Measurements from ENCODE around the gene PTBP3. TPM values are rescaled to one million over a fixed set of nuclear protein-coding genes. Genes with fewer than 3 reads are reported as not detected.

The PTBP3 gene
- total and polyA plus RNA-seq, 2 of the 4 experiments (the other 2 are of a cell fraction) = 8.6 to 15.6 TPM

DNA sequence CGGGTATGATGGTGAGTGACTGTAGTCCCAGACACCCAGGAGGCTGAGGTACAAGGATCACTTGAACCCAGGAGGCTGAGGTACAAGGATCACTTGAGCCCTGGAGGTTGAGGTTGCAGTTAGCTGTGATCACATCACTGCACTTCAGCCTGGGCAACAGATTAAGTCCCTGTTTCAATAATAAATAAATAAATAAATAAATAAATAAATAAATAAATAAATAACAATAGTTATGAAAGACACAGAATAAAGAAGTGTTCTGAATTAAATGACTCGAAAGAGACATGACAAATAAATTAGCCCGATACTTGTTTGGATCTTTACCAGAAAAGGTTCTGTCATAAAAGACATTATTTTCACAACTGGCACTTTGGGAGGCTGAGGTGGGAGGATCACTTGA, 86.3 kb downstream of the PTBP3 start:
- Histone ChIP-seq H4K20me1 (ENCODE audit: insufficient read depth, low read length) (no peaks in the 10 kb centered on the region), H3K4me2 (ENCODE audit: low read depth, low read length) (no peak overlapping the region), H4K5ac (ENCODE audit: low read depth, low read length) (no peak overlapping the region), H4K91ac (ENCODE audit: insufficient read depth, low read depth, low read length) (no peak overlapping the region), H3K14ac (replicated peaks; ENCODE audit: low read depth, low read length) (no peak overlapping the region), H2BK5ac (ENCODE audit: low read depth, low read length, poor library complexity, severe bottlenecking) (no peak overlapping the region), H2AK9ac (replicated peaks; ENCODE audit: low read depth, low read length, poor library complexity) (no peak overlapping the region), H3K27me3 (ENCODE audit: control insufficient read depth, insufficient read depth, low read length) (no peaks in the 10 kb centered on the region), H2BK20ac (ENCODE audit: low read depth, low read length) (no peak overlapping the region), H3K79me1 (ENCODE audit: low read depth in 1 of 2, low read length in 2 of 2) (peaks cover 19 to 37% of the 10 kb centered on the region in 2 experiments), H3K9me1 (ENCODE audit: insufficient read depth, low read length) (peaks cover 7% of the 10 kb centered on the region), H3K4me1 (ENCODE audit: control insufficient read depth, insufficient read depth, low read length) (peaks cover 3% of the 10 kb centered on the region; the same call in 1 of the 2 replicates), H2BK120ac (ENCODE audit: low read depth, low read length) (no peak overlapping the region), H2BK15ac (ENCODE audit: low read depth, low read length) (no peak overlapping the region), H3K9ac (ENCODE audit: low read depth, low read length) (no peak overlapping the region), H3K4me3 (ENCODE audit: insufficient read depth, low read depth, low read length) (no peak overlapping the region), H3K36me3 (ENCODE audit: control insufficient read depth, insufficient read depth, low read length) (peaks cover 2% of the 10 kb centered on the region; the same call in 1 of the 2 replicates), H2AK5ac (ENCODE audit: low read depth, low read length) (0 out of 2 replicates have a peak overlapping the region, but pooled peaks have one; percentile 51), H4K8ac (ENCODE audit: low read depth in 2 of 2, low read length in 2 of 2) (no peak overlapping the region), H2AFZ (replicated peaks; ENCODE audit: low read length, poor library complexity) (no peak overlapping the region), H3K56ac (ENCODE audit: extremely low read depth, insufficient read depth, low read length) (no peak overlapping the region), H3K27ac (ENCODE audit: insufficient read depth, low read length) (no peak overlapping the region), H3K23ac (ENCODE audit: low read depth, low read length) (no peak overlapping the region), H3K18ac (ENCODE audit: low read depth, low read length) (no peak overlapping the region), H3K4ac (ENCODE audit: low read depth, low read length) (no peak overlapping the region), H3K9me3 (ENCODE audit: control insufficient read depth, insufficient read depth, low read length) (no peaks in the 10 kb centered on the region)
- intact Hi-C loops (cut with micrococcal nuclease) (no loop called here), in situ Hi-C loops (cut with MboI; ENCODE audit: low sequenced_read_pairs) (no loop called here), dilution Hi-C loops (cut with HindIII; ENCODE audit: low sequenced_read_pairs, unreplicated experiment) (no loop called here)
- no TSS peak for BruUV-seq (replicated peaks)
- no peak for DNase-seq
- ChIA-PET CTCF (no interaction called here), POLR2A (ENCODE audit: unreplicated experiment) (no interaction called here)
- no peak for ATAC-seq (ENCODE audit: low read depth)
- TF ChIP-seq SMC3 (IDR thresholded peaks at IDR 0.05; ENCODE audit: low read depth, low read length) = no peak
- no peak for TF ChIP-seq CEBPB (IDR thresholded peaks at IDR 0.05; ENCODE audit: low read depth, low read length)
- TF ChIP-seq FOS (IDR thresholded peaks at IDR 0.05; ENCODE audit: low read depth, low read length) = no peak
- TF ChIP-seq RCOR1 (IDR thresholded peaks at IDR 0.05; ENCODE audit: insufficient replicate concordance, low read length) = no peak
- no peak for TF ChIP-seq MAFK (IDR thresholded peaks at IDR 0.05; ENCODE audit: low read depth, low read length)
- TF ChIP-seq MAZ (IDR thresholded peaks at IDR 0.05; ENCODE audit: borderline replicate concordance, low read depth, low read length) = no peak
- TF ChIP-seq RFX5 (IDR thresholded peaks at IDR 0.05; ENCODE audit: low read depth, low read length) = no peak
- no peak for TF ChIP-seq BHLHE40 (IDR thresholded peaks at IDR 0.05; ENCODE audit: low read depth, low read length)
- TF ChIP-seq, protein P1, sequence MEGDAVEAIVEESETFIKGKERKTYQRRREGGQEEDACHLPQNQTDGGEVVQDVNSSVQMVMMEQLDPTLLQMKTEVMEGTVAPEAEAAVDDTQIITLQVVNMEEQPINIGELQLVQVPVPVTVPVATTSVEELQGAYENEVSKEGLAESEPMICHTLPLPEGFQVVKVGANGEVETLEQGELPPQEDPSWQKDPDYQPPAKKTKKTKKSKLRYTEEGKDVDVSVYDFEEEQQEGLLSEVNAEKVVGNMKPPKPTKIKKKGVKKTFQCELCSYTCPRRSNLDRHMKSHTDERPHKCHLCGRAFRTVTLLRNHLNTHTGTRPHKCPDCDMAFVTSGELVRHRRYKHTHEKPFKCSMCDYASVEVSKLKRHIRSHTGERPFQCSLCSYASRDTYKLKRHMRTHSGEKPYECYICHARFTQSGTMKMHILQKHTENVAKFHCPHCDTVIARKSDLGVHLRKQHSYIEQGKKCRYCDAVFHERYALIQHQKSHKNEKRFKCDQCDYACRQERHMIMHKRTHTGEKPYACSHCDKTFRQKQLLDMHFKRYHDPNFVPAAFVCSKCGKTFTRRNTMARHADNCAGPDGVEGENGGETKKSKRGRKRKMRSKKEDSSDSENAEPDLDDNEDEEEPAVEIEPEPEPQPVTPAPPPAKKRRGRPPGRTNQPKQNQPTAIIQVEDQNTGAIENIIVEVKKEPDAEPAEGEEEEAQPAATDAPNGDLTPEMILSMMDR (conservative IDR thresholded peaks at IDR 0.05; ENCODE audit: low read depth, low read length) = no peak
- no peak for TF ChIP-seq MXI1 (IDR thresholded peaks at IDR 0.05; ENCODE audit: borderline replicate concordance, low read depth, low read length)
- no peak for TF ChIP-seq RAD21 (IDR thresholded peaks at IDR 0.05; ENCODE audit: low read length)
- no peak for TF ChIP-seq NFE2L2 (IDR thresholded peaks at IDR 0.05; ENCODE audit: low read depth, low read length)
- TF ChIP-seq, protein P2, sequence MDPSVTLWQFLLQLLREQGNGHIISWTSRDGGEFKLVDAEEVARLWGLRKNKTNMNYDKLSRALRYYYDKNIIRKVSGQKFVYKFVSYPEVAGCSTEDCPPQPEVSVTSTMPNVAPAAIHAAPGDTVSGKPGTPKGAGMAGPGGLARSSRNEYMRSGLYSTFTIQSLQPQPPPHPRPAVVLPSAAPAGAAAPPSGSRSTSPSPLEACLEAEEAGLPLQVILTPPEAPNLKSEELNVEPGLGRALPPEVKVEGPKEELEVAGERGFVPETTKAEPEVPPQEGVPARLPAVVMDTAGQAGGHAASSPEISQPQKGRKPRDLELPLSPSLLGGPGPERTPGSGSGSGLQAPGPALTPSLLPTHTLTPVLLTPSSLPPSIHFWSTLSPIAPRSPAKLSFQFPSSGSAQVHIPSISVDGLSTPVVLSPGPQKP (IDR thresholded peaks at IDR 0.05; ENCODE audit: borderline replicate concordance, low read depth, low read length) = no peak
- no peak for TF ChIP-seq POLR2A (IDR thresholded peaks at IDR 0.05; ENCODE audit: low read depth, low read length)
- TF ChIP-seq, protein P3, sequence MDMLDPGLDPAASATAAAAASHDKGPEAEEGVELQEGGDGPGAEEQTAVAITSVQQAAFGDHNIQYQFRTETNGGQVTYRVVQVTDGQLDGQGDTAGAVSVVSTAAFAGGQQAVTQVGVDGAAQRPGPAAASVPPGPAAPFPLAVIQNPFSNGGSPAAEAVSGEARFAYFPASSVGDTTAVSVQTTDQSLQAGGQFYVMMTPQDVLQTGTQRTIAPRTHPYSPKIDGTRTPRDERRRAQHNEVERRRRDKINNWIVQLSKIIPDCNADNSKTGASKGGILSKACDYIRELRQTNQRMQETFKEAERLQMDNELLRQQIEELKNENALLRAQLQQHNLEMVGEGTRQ (IDR thresholded peaks at IDR 0.05; ENCODE audit: low read depth, low read length) = no peak
- WGBS, 2 experiments (ENCODE audit: extremely low coverage in 2 of 2, insufficient read length in 1 of 2) = no CpG with 5 or more reads among the region's 3 CpGs

Measured in IMR-90 (cell line).